Kidney epithelial cell (primary cell): ENCODE results near the gene TRIM29. TPM values are rescaled to one million over a fixed set of nuclear protein-coding genes. Genes with fewer than 3 reads are reported as not detected.
A peak's percentile ranks its signal among the peaks of the same experiment; 100 is the strongest.
"Not testable (repeated sequence)": the region's sequence is repeated elsewhere in the genome, so short reads cannot be mapped to it uniquely, and the experiment has no call there.

Experiments
- DNase-seq: peaks from one replicate; pipeline ENCODE4 v3.0.0-alpha.2; 2010; ENCODE audit warnings: low read depth
- H3K27me3 ChIP-seq: 2 replicates; pipeline ENCODE4 v1.6.0; 2011; ENCODE audit warnings: low read length; ENCODE audit not compliant: control insufficient read depth, insufficient read depth
- H3K36me3 ChIP-seq: 2 replicates; pipeline ENCODE4 v1.5.1; 2011; ENCODE audit warnings: low read length; ENCODE audit not compliant: control insufficient read depth, insufficient read depth
- H3K4me3 ChIP-seq: 2 replicates; pipeline ENCODE4 v1.5.1; 2011; ENCODE audit warnings: low read depth, mild to moderate bottlenecking, control low read depth, low read length
- CTCF ChIP-seq: IDR thresholded peaks from 2 replicates; pipeline ENCODE4 v1.5.1; 2011; ENCODE audit warnings: mild to moderate bottlenecking, moderate library complexity, low read length, control low read depth, inconsistent platforms; ENCODE audit not compliant: insufficient read depth, poor library complexity, severe bottlenecking
- total RNA-seq: library from RNA; depleted of rRNA; stranded (reverse); fragments of >200 nt; gene quantifications from 2 replicates; pipeline ENCODE4 v1.2.3, GENCODE V29; 2015

Gene TRIM29
- total RNA-seq, 1 donor from 2014 or later, result 0.29 TPM

- H3K4me3 ChIP-seq, result no peak overlapping the region
- H3K36me3 ChIP-seq, result no peaks in the 10 kb centered on the region
- DNase-seq, result peak; percentile 60
- H3K27me3 ChIP-seq, result peaks cover 2% of the 10 kb centered on the region
- peak; percentile 42 for TF ChIP-seq CTCF
These were observed 42.8 kb upstream of the TRIM29 start for GRCh38 chr11:120180551-120181232.

GRCh38 chr11:120180063-120180462 is 42.1 kb upstream of the TRIM29 start:
- not testable (repeated sequence) for H3K4me3 ChIP-seq, H3K36me3 ChIP-seq, H3K27me3 ChIP-seq, DNase-seq

GRCh38 chr11:120179057-120179672 is 41.3 kb upstream of the TRIM29 start:
- no peaks in the 10 kb centered on the region for H3K36me3 ChIP-seq
- no peak for DNase-seq
- no peak for TF ChIP-seq CTCF
- peaks cover 7% of the 10 kb centered on the region for H3K27me3 ChIP-seq
- H3K4me3 ChIP-seq, result no peak overlapping the region

- no peak for DNase-seq
- H3K36me3 ChIP-seq, result no peaks in the 10 kb centered on the region
- no peak for TF ChIP-seq CTCF
- H3K4me3 ChIP-seq, result no peak overlapping the region
- H3K27me3 ChIP-seq, result peaks cover 11% of the 10 kb centered on the region
These were observed 40.7 kb upstream of the TRIM29 start for GRCh38 chr11:120178561-120179056.

GRCh38 chr11:120174866-120175265 is 37.0 kb upstream of the TRIM29 start:
- no peaks in the 10 kb centered on the region for H3K36me3 ChIP-seq
- H3K4me3 ChIP-seq, result no peak overlapping the region
- DNase-seq, result no peak
- H3K27me3 ChIP-seq, result peaks cover 32% of the 10 kb centered on the region
- no peak for TF ChIP-seq CTCF

- Histone ChIP-seq H3K36me3 (no peaks in the 10 kb centered on the region), H3K4me3 (no peak overlapping the region), H3K27me3 (peaks cover 36% of the 10 kb centered on the region)
- no peak for TF ChIP-seq CTCF
- no peak for DNase-seq
These were observed 35.9 kb upstream of the TRIM29 start for GRCh38 chr11:120173807-120174206.
